Left kidney (tissue), 8 donors: ENCODE results near the gene GALNT18. TPM values are rescaled to one million over a fixed set of nuclear protein-coding genes. Genes with fewer than 3 reads are reported as not detected.
A peak's percentile ranks its signal among the peaks of the same experiment; 100 is the strongest.

Source experiments
- DNase-seq: peaks from one replicate; pipeline ENCODE4 v3.0.0-alpha.2; 2013
- long read RNA-seq, 8 donors: transcript quantifications; one replicate each; lab custom pipeline, GENCODE V29; 2026
- polyA plus RNA-seq: library from polyadenylated mRNA; unstranded; fragments of 120-200 nt; gene quantifications from one replicate; pipeline ENCODE4 v1.2.1, GENCODE V29; 2013; ENCODE audit not compliant: insufficient read length

GALNT18 gene
- 20.8 TPM for polyA plus RNA-seq
- long read RNA-seq, donor 1, transcript GALNT18-201 (11 exons, 2,504 nt), result major isoform, 22 of 27 reads
- long read RNA-seq, donor 1, partial matches to known transcripts, result 5 of 27 reads
- long read RNA-seq, donor 1, other reads (novel, unspliced or antisense), result 0 of 27 reads
- long read RNA-seq, donor 2, transcript GALNT18-201 (11 exons, 2,504 nt), result major isoform, 6 of 6 reads
- long read RNA-seq, donor 2, partial matches to known transcripts, result 0 of 6 reads
- long read RNA-seq, donor 2, other reads (novel, unspliced or antisense), result 0 of 6 reads
- long read RNA-seq, donor 3, transcript GALNT18-201 (11 exons, 2,504 nt), result major isoform, 9 of 9 reads
- long read RNA-seq, donor 3, partial matches to known transcripts, result 0 of 9 reads
- long read RNA-seq, donor 3, other reads (novel, unspliced or antisense), result 0 of 9 reads
- long read RNA-seq, donor 4, result 0 reads
- long read RNA-seq, donor 5, transcript GALNT18-201 (11 exons, 2,504 nt), result major isoform, 14 of 19 reads
- long read RNA-seq, donor 5, partial matches to known transcripts, result 5 of 19 reads
- long read RNA-seq, donor 5, other reads (novel, unspliced or antisense), result 0 of 19 reads
- long read RNA-seq, donor 6, transcript GALNT18-201 (11 exons, 2,504 nt), result major isoform, 13 of 13 reads
- long read RNA-seq, donor 6, partial matches to known transcripts, result 0 of 13 reads
- long read RNA-seq, donor 6, other reads (novel, unspliced or antisense), result 0 of 13 reads
- long read RNA-seq, donor 7, transcript GALNT18-201 (11 exons, 2,504 nt), result major isoform, 24 of 29 reads
- long read RNA-seq, donor 7, partial matches to known transcripts, result 5 of 29 reads
- long read RNA-seq, donor 7, other reads (novel, unspliced or antisense), result 0 of 29 reads
- long read RNA-seq, donor 8, transcript GALNT18-201 (11 exons, 2,504 nt), result major isoform, 7 of 7 reads
- long read RNA-seq, donor 8, partial matches to known transcripts, result 0 of 7 reads
- long read RNA-seq, donor 8, other reads (novel, unspliced or antisense), result 0 of 7 reads

- DNase-seq, result peak; percentile 92
Measured at GRCh38 chr11:11621573-11622339, at the start of gene GALNT18. Gene GALNT18, minus strand, starts transcription at chr11:11622005.

- DNase-seq, result no peak
Measured at GRCh38 chr11:11670574-11670973, 48.8 kb upstream of the GALNT18 start.

- no peak for DNase-seq
Measured at GRCh38 chr11:11669233-11669846, 47.5 kb upstream of the GALNT18 start.

- no peak for DNase-seq
Measured at GRCh38 chr11:11668781-11669180, 47.0 kb upstream of the GALNT18 start.

GRCh38 chr11:11668274-11668673, 46.5 kb upstream of the GALNT18 start:
- no peak for DNase-seq

GRCh38 chr11:11667056-11667455, 45.3 kb upstream of the GALNT18 start:
- DNase-seq, result no peak

- no peak for DNase-seq
Measured at GRCh38 chr11:11665407-11665806, 43.6 kb upstream of the GALNT18 start.

GRCh38 chr11:11663907-11664306, 42.1 kb upstream of the GALNT18 start:
- no peak for DNase-seq

GRCh38 chr11:11662578-11662977, 40.8 kb upstream of the GALNT18 start:
- no peak for DNase-seq

GRCh38 chr11:11661326-11662040, 39.7 kb upstream of the GALNT18 start:
- DNase-seq, result no peak

GRCh38 chr11:11660363-11660740, 38.5 kb upstream of the GALNT18 start:
- peak; percentile 68 for DNase-seq

GRCh38 chr11:11659567-11660362, 38.0 kb upstream of the GALNT18 start:
- DNase-seq, result no peak

GRCh38 chr11:11657218-11657955, 35.6 kb upstream of the GALNT18 start:
- DNase-seq, result no peak

GRCh38 chr11:11641581-11641980, 19.8 kb upstream of the GALNT18 start:
- no peak for DNase-seq

- DNase-seq, result no peak
Measured at GRCh38 chr11:11640996-11641395, 19.2 kb upstream of the GALNT18 start.

- no peak for DNase-seq
Measured at GRCh38 chr11:11640152-11640551, 18.3 kb upstream of the GALNT18 start.

- DNase-seq, result no peak
Measured at GRCh38 chr11:11636671-11637070, 14.9 kb upstream of the GALNT18 start.

- no peak for DNase-seq
Measured at GRCh38 chr11:11635443-11635842, 13.6 kb upstream of the GALNT18 start.

GRCh38 chr11:11629368-11629767, 7.6 kb upstream of the GALNT18 start:
- no peak for DNase-seq
